Neural progenitor cell (in vitro differentiated cells): ENCODE measurements around the gene DNAH5. TPM values are rescaled to one million over a fixed set of nuclear protein-coding genes. Genes with fewer than 3 reads are reported as not detected.

Experiments
- DNase-seq: peaks from one replicate; pipeline ENCODE4 v3.0.0-alpha.2; 2016; ENCODE audit warnings: low spot score
- H2AFZ ChIP-seq: fragments of 200-600 bp; sonication (generic); replicated peaks from 2 replicates; pipeline ENCODE4 v1.6.1; 2016; ENCODE audit warnings: antibody characterized with exemption
- H3F3A ChIP-seq: fragments of 200-600 bp; sonication (generic); 2 replicates; pipeline ENCODE4 v1.6.1; 2016; ENCODE audit warnings: antibody characterized with exemption, low read depth
- H3K27ac ChIP-seq: fragments of 200-600 bp; sonication (generic); 2 replicates; pipeline ENCODE4 v1.5.1; 2016; ENCODE audit warnings: mild to moderate bottlenecking
- H3K27me3 ChIP-seq: fragments of 200-600 bp; sonication (generic); 2 replicates; pipeline ENCODE4 v1.6.1; 2016; ENCODE audit warnings: mild to moderate bottlenecking, moderate library complexity
- H3K36me3 ChIP-seq: fragments of 200-600 bp; sonication (generic); 2 replicates; pipeline ENCODE4 v1.5.1; 2016
- H3K4me1 ChIP-seq: fragments of 200-600 bp; sonication (generic); 2 replicates; pipeline ENCODE4 v1.6.1; 2016; ENCODE audit warnings: mixed run types
- H3K4me2 ChIP-seq: fragments of 200-600 bp; sonication (generic); 2 replicates; pipeline ENCODE4 v1.6.1; 2016
- H3K4me3 ChIP-seq: fragments of 200-600 bp; sonication (generic); 2 replicates; pipeline ENCODE4 v1.5.1; 2016
- H3K79me2 ChIP-seq: fragments of 200-600 bp; sonication (generic); 2 replicates; pipeline ENCODE4 v1.6.1; 2016; ENCODE audit warnings: low read depth
- H3K9ac ChIP-seq: fragments of 200-600 bp; sonication (generic); 2 replicates; pipeline ENCODE4 v1.6.1; 2016
- H3K9me3 ChIP-seq: fragments of 200-600 bp; sonication (generic); 2 replicates; pipeline ENCODE4 v1.5.1; 2016; ENCODE audit warnings: low read depth
- H4K20me1 ChIP-seq: fragments of 200-600 bp; sonication (generic); 2 replicates; pipeline ENCODE4 v1.6.1; 2016; ENCODE audit warnings: low read depth
- H3K27ac Mint-ChIP-seq: 3 replicates; pipeline ENCODE4 v1.8.0; 2021; ENCODE audit warnings: mixed read lengths
- H3K27me3 Mint-ChIP-seq: 2 replicates; pipeline ENCODE4 v1.8.0; 2022; ENCODE audit warnings: low read depth, mild to moderate bottlenecking, inconsistent platforms, moderate library complexity, mixed read lengths; ENCODE audit not compliant: insufficient read depth
- H3K36me3 Mint-ChIP-seq: 3 replicates; pipeline ENCODE4 v1.8.0; 2021; ENCODE audit warnings: mixed read lengths
- H3K4me1 Mint-ChIP-seq: 3 replicates; pipeline ENCODE4 v1.8.0; 2021; ENCODE audit warnings: mixed read lengths
- H3K4me3 Mint-ChIP-seq: 3 replicates; pipeline ENCODE4 v1.8.0; 2021; ENCODE audit warnings: mild to moderate bottlenecking, moderate library complexity, mixed read lengths
- H3K9me3 Mint-ChIP-seq: 3 replicates; pipeline ENCODE4 v1.8.0; 2020; ENCODE audit warnings: mixed read lengths
- EZH2 ChIP-seq: fragments of 200-600 bp; sonication (generic); IDR thresholded peaks from 2 replicates; pipeline ENCODE4 v1.6.1; 2017; ENCODE audit warnings: antibody characterized with exemption, mild to moderate bottlenecking, moderate library complexity
- EZH2phosphoT487 ChIP-seq: fragments of 200-600 bp; sonication (generic); IDR thresholded peaks from 2 replicates; pipeline ENCODE4 v1.6.1; 2017; ENCODE audit warnings: antibody characterized with exemption
- total RNA-seq: library from RNA; depleted of rRNA; stranded (reverse); fragments of >200 nt; gene quantifications from 2 replicates; pipeline ENCODE4 v1.2.3, GENCODE V29; 2015; ENCODE audit warnings: low replicate concordance
- TF ChIP-seq, protein P1 (sequence below): fragments of 200-600 bp; sonication (generic); IDR thresholded peaks from 2 replicates; pipeline ENCODE4 v1.5.1; 2017; ENCODE audit warnings: antibody characterized with exemption, mild to moderate bottlenecking

The DNAH5 gene
- total RNA-seq, 1 donor from 2014 or later = 0.39 TPM

DNA sequence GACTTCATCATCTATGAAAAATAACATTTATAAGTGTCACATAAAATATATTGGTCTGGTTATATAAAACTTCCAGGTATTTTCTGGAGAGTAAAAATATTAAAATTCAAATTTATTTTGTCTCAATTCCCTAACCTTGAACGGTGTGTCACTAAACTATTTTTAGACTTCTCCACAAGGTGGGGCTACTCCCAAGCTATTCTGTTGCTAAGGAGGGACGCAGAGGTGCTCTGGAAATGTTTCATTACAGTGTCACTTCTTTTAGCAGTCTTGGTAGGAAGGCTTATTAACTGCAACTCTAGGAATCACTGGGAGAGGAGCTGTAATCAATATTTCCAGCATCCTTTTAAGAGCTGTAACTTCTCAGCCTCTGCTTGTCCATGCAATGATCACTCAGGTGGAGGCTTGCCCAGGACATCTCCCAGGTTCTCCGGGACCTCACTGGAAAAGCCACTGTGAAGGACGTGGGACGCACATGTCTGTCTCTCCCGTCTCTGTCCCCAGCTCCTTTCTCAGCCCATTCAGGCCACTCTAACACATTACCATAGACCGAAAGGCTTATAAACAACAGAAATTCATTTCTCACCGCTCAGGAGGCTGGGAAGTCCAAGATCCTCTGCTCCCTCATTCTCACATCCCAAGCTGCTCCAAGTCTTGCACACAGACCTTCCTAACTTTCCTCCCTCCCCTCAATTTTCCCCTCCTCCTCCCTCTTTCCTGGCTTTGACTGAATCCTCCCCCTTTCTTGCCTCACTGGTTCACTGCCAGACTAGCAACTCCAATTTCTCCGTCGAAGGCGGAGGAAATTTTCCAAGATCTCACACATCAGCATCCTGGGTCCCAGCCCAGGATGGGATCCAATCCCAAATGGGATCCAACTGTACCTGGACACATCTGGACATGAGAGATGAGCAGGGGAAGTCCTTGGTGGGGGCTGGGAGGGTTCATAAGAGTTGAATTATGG is 32.7 kb upstream of the DNAH5 start:
- Mint-ChIP-seq H3K9me3 (no peaks in the 10 kb centered on the region), H3K27me3 (no peaks in the 10 kb centered on the region), H3K36me3 (no peaks in the 10 kb centered on the region), H3K27ac (no peak overlapping the region), H3K4me3 (no peak overlapping the region), H3K4me1 (no peaks in the 10 kb centered on the region)
- H4K20me1 ChIP-seq = no peaks in the 10 kb centered on the region
- no peaks in the 10 kb centered on the region for H3K4me1 ChIP-seq
- no peaks in the 10 kb centered on the region for H3K27me3 ChIP-seq
- no peak overlapping the region for H3K9ac ChIP-seq
- H3K36me3 ChIP-seq = no peaks in the 10 kb centered on the region
- no peak overlapping the region for H2AFZ ChIP-seq
- H3K9me3 ChIP-seq = no peaks in the 10 kb centered on the region
- H3K27ac ChIP-seq = no peak overlapping the region
- no peak overlapping the region for H3K4me2 ChIP-seq
- H3K4me3 ChIP-seq = no peak overlapping the region
- DNase-seq = peak; percentile 54
- no peaks in the 10 kb centered on the region for H3K79me2 ChIP-seq
- TF ChIP-seq EZH2 = no peak
- no peak for TF ChIP-seq EZH2phosphoT487
- TF ChIP-seq, protein P1, sequence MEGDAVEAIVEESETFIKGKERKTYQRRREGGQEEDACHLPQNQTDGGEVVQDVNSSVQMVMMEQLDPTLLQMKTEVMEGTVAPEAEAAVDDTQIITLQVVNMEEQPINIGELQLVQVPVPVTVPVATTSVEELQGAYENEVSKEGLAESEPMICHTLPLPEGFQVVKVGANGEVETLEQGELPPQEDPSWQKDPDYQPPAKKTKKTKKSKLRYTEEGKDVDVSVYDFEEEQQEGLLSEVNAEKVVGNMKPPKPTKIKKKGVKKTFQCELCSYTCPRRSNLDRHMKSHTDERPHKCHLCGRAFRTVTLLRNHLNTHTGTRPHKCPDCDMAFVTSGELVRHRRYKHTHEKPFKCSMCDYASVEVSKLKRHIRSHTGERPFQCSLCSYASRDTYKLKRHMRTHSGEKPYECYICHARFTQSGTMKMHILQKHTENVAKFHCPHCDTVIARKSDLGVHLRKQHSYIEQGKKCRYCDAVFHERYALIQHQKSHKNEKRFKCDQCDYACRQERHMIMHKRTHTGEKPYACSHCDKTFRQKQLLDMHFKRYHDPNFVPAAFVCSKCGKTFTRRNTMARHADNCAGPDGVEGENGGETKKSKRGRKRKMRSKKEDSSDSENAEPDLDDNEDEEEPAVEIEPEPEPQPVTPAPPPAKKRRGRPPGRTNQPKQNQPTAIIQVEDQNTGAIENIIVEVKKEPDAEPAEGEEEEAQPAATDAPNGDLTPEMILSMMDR = peak; percentile 74
- no peaks in the 10 kb centered on the region for H3F3A ChIP-seq

DNA sequence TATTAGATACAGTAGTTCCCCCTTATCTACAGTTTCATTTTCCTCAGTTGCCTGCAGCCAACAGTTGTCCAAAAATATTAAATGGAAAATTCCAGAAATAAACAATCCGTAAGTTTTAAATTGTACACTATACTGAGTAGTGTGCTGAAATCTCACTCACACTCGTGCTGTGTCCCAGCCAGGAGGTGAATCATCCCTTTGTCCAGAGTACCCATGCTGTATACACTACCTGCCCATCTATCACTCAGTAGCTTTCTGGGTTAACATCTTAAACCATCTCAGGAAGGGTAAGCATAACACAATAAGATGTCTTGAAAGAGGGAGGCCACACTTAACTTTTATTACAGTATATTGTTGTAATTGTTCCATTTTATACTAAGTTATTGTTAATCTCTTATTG is 31.7 kb upstream of the DNAH5 start:
- H3K4me3 ChIP-seq = no peak overlapping the region
- H3K27me3 ChIP-seq = no peaks in the 10 kb centered on the region
- no peaks in the 10 kb centered on the region for H3K27me3 Mint-ChIP-seq
- H3K36me3 Mint-ChIP-seq = no peaks in the 10 kb centered on the region
- no peak overlapping the region for H3K27ac ChIP-seq
- H2AFZ ChIP-seq = no peak overlapping the region
- H3K4me2 ChIP-seq = no peak overlapping the region
- no peaks in the 10 kb centered on the region for H3F3A ChIP-seq
- no peak for DNase-seq
- H3K9me3 ChIP-seq = no peaks in the 10 kb centered on the region
- no peaks in the 10 kb centered on the region for H4K20me1 ChIP-seq
- no peaks in the 10 kb centered on the region for H3K36me3 ChIP-seq
- no peak overlapping the region for H3K27ac Mint-ChIP-seq
- no peaks in the 10 kb centered on the region for H3K9me3 Mint-ChIP-seq
- H3K79me2 ChIP-seq = no peaks in the 10 kb centered on the region
- no peak overlapping the region for H3K9ac ChIP-seq
- no peak overlapping the region for H3K4me3 Mint-ChIP-seq
- no peaks in the 10 kb centered on the region for H3K4me1 ChIP-seq
- TF ChIP-seq EZH2 (no peak), EZH2phosphoT487 (no peak)
- TF ChIP-seq, protein P1 = no peak
- H3K4me1 Mint-ChIP-seq = no peaks in the 10 kb centered on the region

DNA sequence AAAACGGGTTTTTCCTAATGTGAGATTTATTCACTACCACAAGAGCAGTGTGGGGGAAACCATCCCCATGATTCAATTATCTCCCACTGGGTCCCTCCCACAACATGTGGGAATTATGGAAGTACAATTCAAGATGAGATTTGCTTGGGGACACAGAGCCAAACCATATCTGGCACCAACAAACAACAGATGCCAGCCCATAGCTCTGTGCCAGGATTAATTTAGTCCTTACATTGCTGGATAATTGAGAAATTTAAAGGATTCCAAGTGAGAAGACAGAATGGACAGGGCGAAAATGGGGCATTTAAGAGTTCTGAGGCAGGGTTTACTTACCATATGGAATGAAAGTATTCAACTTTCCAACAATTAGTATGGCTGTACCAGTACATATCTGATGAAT is 30.8 kb upstream of the DNAH5 start:
- H3K36me3 Mint-ChIP-seq = no peaks in the 10 kb centered on the region
- Histone ChIP-seq H3K9ac (no peak overlapping the region), H2AFZ (no peak overlapping the region), H3K4me1 (no peaks in the 10 kb centered on the region), H3K9me3 (no peaks in the 10 kb centered on the region), H3K27me3 (no peaks in the 10 kb centered on the region), H3K4me2 (no peak overlapping the region), H3K27ac (no peak overlapping the region), H3F3A (no peaks in the 10 kb centered on the region), H3K36me3 (no peaks in the 10 kb centered on the region), H3K79me2 (no peaks in the 10 kb centered on the region), H4K20me1 (no peaks in the 10 kb centered on the region), H3K4me3 (no peak overlapping the region)
- no peak overlapping the region for H3K4me3 Mint-ChIP-seq
- H3K27me3 Mint-ChIP-seq = no peaks in the 10 kb centered on the region
- H3K27ac Mint-ChIP-seq = no peak overlapping the region
- H3K9me3 Mint-ChIP-seq = peaks cover 3% of the 10 kb centered on the region
- no peak for DNase-seq
- no peak for TF ChIP-seq EZH2
- TF ChIP-seq, protein P1 = no peak
- no peak for TF ChIP-seq EZH2phosphoT487
- no peaks in the 10 kb centered on the region for H3K4me1 Mint-ChIP-seq
